Neuronal stem cell (in vitro differentiated cells): Measurements from ENCODE around the gene LATS1.
A peak's percentile ranks its signal among the peaks of the same experiment; 100 is the strongest.

Experiments
- DNase-seq: peaks from one replicate; pipeline ENCODE4 v3.0.0-alpha.2; 2013; ENCODE audit warnings: low spot score
- H2AFZ ChIP-seq: one replicate; pipeline ENCODE4 v1.6.1; 2013; ENCODE audit warnings: mild to moderate bottlenecking, low read length, inconsistent platforms
- H2AK5ac ChIP-seq: 2 replicates; pipeline ENCODE4 v1.6.1; 2013; ENCODE audit warnings: low read depth, mild to moderate bottlenecking, inconsistent platforms, low read length, moderate library complexity, mixed read lengths
- H2BK120ac ChIP-seq: 2 replicates; pipeline ENCODE4 v1.6.1; 2013; ENCODE audit warnings: low read depth, mild to moderate bottlenecking, inconsistent platforms, low read length, moderate library complexity, mixed read lengths
- H2BK12ac ChIP-seq: one replicate; pipeline ENCODE4 v1.6.1; 2013; ENCODE audit warnings: low read length, inconsistent platforms
- H2BK15ac ChIP-seq: 2 replicates; pipeline ENCODE4 v1.6.1; 2013; ENCODE audit warnings: mild to moderate bottlenecking, low read length, inconsistent platforms, mixed read lengths
- H2BK5ac ChIP-seq: one replicate; pipeline ENCODE4 v1.6.1; 2013; ENCODE audit warnings: inconsistent platforms, mild to moderate bottlenecking, low read length, moderate library complexity
- H3K14ac ChIP-seq: one replicate; pipeline ENCODE4 v1.6.1; 2013; ENCODE audit warnings: low read length, inconsistent platforms
- H3K18ac ChIP-seq: 2 replicates; pipeline ENCODE4 v1.6.1; 2013; ENCODE audit warnings: low read length, inconsistent platforms
- H3K23ac ChIP-seq: 2 replicates; pipeline ENCODE4 v1.6.1; 2013; ENCODE audit warnings: low read depth, mild to moderate bottlenecking, mixed read lengths, low read length, inconsistent platforms; ENCODE audit not compliant: poor library complexity
- H3K27ac ChIP-seq: replicated peaks from 3 replicates; pipeline ENCODE4 v1.5.1; 2013; ENCODE audit warnings: low read length, inconsistent platforms
- H3K27me3 ChIP-seq, 3 experiments: 2 replicates each; pipeline ENCODE4 v1.6.1; 2013; ENCODE audit warnings: low read length in 3 of 3, mild to moderate bottlenecking in 2 of 3, inconsistent platforms in 1 of 3, low read depth in 1 of 3, mixed read lengths in 1 of 3, moderate library complexity in 1 of 3; ENCODE audit not compliant: control insufficient read depth in 3 of 3, insufficient read depth in 3 of 3
- H3K36me3 ChIP-seq, 2 donors: replicated peaks in 1 of 2; 2 replicates each; pipeline ENCODE4 v1.6.1; 2013; ENCODE audit warnings: low read length in 2 of 2; ENCODE audit not compliant: control insufficient read depth in 2 of 2, insufficient read depth in 2 of 2
- H3K4ac ChIP-seq: 2 replicates; pipeline ENCODE4 v1.6.1; 2013; ENCODE audit warnings: inconsistent platforms, mild to moderate bottlenecking, low read length, moderate library complexity
- H3K4me1 ChIP-seq, 2 donors: 1 replicate in 1 of 2; 2 replicates in 1 of 2; pipeline ENCODE4 v1.6.1; 2013; ENCODE audit warnings: low read length in 2 of 2, low read depth in 1 of 2; ENCODE audit not compliant: control insufficient read depth in 2 of 2, insufficient read depth in 1 of 2
- H3K4me2 ChIP-seq: one replicate; pipeline ENCODE4 v1.6.1; 2013; ENCODE audit warnings: mild to moderate bottlenecking, low read length, inconsistent platforms; ENCODE audit not compliant: insufficient read depth, poor library complexity, severe bottlenecking
- H3K4me3 ChIP-seq, 2 donors: 2 replicates each; pipeline ENCODE4 v1.5.1; 2013; ENCODE audit warnings: low read length in 2 of 2, mild to moderate bottlenecking in 2 of 2, inconsistent platforms in 1 of 2, moderate library complexity in 1 of 2
- H3K79me1 ChIP-seq: one replicate; pipeline ENCODE4 v1.6.1; 2013; ENCODE audit warnings: low read depth, mild to moderate bottlenecking, inconsistent platforms, low read length, moderate library complexity
- H3K9ac ChIP-seq: one replicate; pipeline ENCODE4 v1.6.1; 2013; ENCODE audit warnings: mild to moderate bottlenecking, low read depth, low read length, inconsistent platforms; ENCODE audit not compliant: poor library complexity
- H3K9me3 ChIP-seq, 2 donors: replicated peaks in 1 of 2; 2 replicates each; pipeline versions ENCODE3 to v1.6.1; 2013; ENCODE audit warnings: low read length in 2 of 2, mild to moderate bottlenecking in 2 of 2, inconsistent platforms in 1 of 2, low read depth in 1 of 2, mixed read lengths in 1 of 2, moderate library complexity in 1 of 2; ENCODE audit not compliant: control insufficient read depth in 2 of 2, insufficient read depth in 1 of 2
- H4K8ac ChIP-seq: one replicate; pipeline ENCODE4 v1.6.1; 2013; ENCODE audit warnings: low read depth, mild to moderate bottlenecking, inconsistent platforms, low read length, moderate library complexity
- H4K91ac ChIP-seq: one replicate; pipeline ENCODE4 v1.6.1; 2013; ENCODE audit warnings: low read length, low read depth, mild to moderate bottlenecking, inconsistent platforms; ENCODE audit not compliant: poor library complexity
- WGBS, 2 donors: extraction: QIAGEN DNeasy Blood & Tissue Kit; methylation state at CpG; one replicate each; pipeline ENCODE4 v1.1.7; 2013; ENCODE audit warnings: missing lambda C conversion rate in 2 of 2, mixed read lengths in 1 of 2; ENCODE audit not compliant: insufficient read length in 2 of 2, insufficient replicate concordance in 1 of 2; ENCODE audit errors: extremely low coverage in 2 of 2; 5-methylcytosine and 5-hydroxymethylcytosine counted together

The LATS1 gene

DNA sequence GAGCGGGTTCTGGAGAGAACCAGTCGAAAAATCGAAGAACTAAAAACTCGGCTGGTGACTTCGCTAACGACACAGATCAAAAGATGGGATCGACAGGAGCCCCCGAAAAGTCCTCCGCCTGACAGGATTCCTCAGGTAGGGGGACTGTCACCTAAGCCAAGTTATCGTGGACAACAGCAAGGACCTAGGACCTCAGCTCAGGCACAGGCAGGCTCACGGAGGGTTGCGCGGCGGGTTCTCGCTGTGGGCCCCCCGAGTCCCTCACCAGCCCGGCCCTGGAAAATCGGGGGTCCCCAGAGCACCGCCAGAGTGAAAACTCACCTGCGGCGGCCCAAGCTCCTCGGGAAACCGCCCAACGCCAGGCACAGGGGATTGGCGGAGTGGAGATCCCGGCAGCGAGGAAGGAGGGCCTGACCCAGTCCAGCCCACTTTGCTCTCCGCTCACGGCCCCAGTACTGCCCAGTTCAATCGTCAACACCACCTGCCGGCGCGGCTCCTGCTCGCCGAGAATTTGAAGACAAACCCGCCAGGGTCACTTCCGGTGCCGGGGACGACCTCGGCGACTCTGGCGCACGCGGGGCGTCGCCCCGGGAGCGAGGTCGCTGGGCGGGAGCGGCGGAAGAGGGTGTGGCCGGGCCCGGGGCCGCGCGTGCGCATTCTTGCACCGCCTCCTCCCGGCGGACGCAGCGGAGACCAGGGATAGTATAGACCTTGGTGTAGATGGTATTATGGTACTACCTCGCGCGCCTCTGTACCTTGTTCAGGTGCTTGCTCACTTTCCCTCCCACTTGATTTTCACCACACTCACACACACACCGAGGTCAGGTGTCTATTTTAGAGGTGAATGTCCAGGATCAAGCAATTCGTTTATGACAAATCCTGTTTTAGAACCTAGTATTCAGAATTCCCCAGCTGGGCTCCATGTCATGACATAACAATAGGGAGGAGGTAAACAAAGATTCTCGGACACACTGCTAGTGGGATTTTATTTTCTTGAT is 69.5 kb downstream of the LATS1 start, which contains the start of gene KATNA1:
Gene KATNA1, minus strand, starts transcription at position 567 of the 998 bp plus-strand sequence. CDS start 10,167 bp downstream, outside the sequence.
- peak within 1 kb of the TSS; percentile 60 for H3K27ac ChIP-seq
- no peak within 1 kb of the TSS for H3K4ac ChIP-seq
- H2BK12ac ChIP-seq = no peak within 1 kb of the TSS
- peak within 1 kb of the TSS; percentile 92 for H3K23ac ChIP-seq
- peak within 1 kb of the TSS; percentile 85 to 87 for H3K4me3 ChIP-seq
- H4K91ac ChIP-seq = no peak within 1 kb of the TSS
- peaks cover 0 to 5% of the 10 kb centered on the region in 2 donors for H3K4me1 ChIP-seq
- no peaks in the 10 kb centered on the region for H3K9me3 ChIP-seq
- WGBS, 2 donors = no CpG with 5 or more reads among the region's 69 CpGs
- DNase-seq = peak; percentile 78
- no peaks in the 10 kb centered on the region for H3K27me3 ChIP-seq
- H2AK5ac ChIP-seq = no peak within 1 kb of the TSS
- no peak within 1 kb of the TSS for H4K8ac ChIP-seq
- H2BK5ac ChIP-seq = no peak within 1 kb of the TSS
- no peak within 1 kb of the TSS for H2BK120ac ChIP-seq
- peak within 1 kb of the TSS; percentile 84 for H3K18ac ChIP-seq
- no peaks in the 10 kb centered on the region for H3K36me3 ChIP-seq
- H3K14ac ChIP-seq = no peak within 1 kb of the TSS
- peak within 1 kb of the TSS; percentile 88 for H3K4me2 ChIP-seq
- no peak within 1 kb of the TSS for H2BK15ac ChIP-seq
- H2AFZ ChIP-seq = peak within 1 kb of the TSS; percentile 90
- H3K9ac ChIP-seq = peak within 1 kb of the TSS; percentile 71
- H3K79me1 ChIP-seq = peaks cover 2% of the 10 kb centered on the region

GRCh38 chr6:149646599-149646998 is 71.3 kb downstream of the LATS1 start:
- Histone ChIP-seq H3K4me3 (peak overlapping the region in 1 of 2 donors; percentile 87), H3K4me2 (no peak overlapping the region)

GRCh38 chr6:149642829-149643580 is 74.9 kb downstream of the LATS1 start:
- H3K4ac ChIP-seq = no peak overlapping the region
- H3K79me1 ChIP-seq = peaks cover 2% of the 10 kb centered on the region
- peaks cover 0 to 3% of the 10 kb centered on the region in 2 donors for H3K36me3 ChIP-seq
- no peak overlapping the region for H3K27ac ChIP-seq
- no peak overlapping the region for H4K8ac ChIP-seq
- no peak overlapping the region for H3K9ac ChIP-seq
- no peak overlapping the region for H2BK120ac ChIP-seq
- no peak overlapping the region for H3K14ac ChIP-seq
- no peak overlapping the region for H2BK5ac ChIP-seq
- no peaks in the 10 kb centered on the region for H3K9me3 ChIP-seq
- no peak overlapping the region for H3K4me2 ChIP-seq
- H3K4me1 ChIP-seq = peaks cover 0 to 5% of the 10 kb centered on the region in 2 donors
- H2BK15ac ChIP-seq = no peak overlapping the region
- DNase-seq = no peak
- WGBS, 2 donors = no CpG with 5 or more reads among the region's 1 CpG
- H3K23ac ChIP-seq = no peak overlapping the region
- no peak overlapping the region for H2BK12ac ChIP-seq
- H3K4me3 ChIP-seq = no peak overlapping the region
- no peak overlapping the region for H2AK5ac ChIP-seq
- no peaks in the 10 kb centered on the region for H3K27me3 ChIP-seq
- no peak overlapping the region for H4K91ac ChIP-seq
- no peak overlapping the region for H2AFZ ChIP-seq
- H3K18ac ChIP-seq = no peak overlapping the region

More at GRCh38 chr6:149646599-149646998, 71.3 kb downstream of the LATS1 start:
- Histone ChIP-seq H3K9ac (no peak overlapping the region), H2AK5ac (no peak overlapping the region), H2BK12ac (no peak overlapping the region), H2BK5ac (no peak overlapping the region), H2AFZ (peak overlapping the region; percentile 90), H3K4ac (no peak overlapping the region), H4K91ac (no peak overlapping the region), H3K4me1 (peaks cover 0 to 5% of the 10 kb centered on the region in 2 donors), H2BK15ac (no peak overlapping the region), H3K14ac (no peak overlapping the region), H3K36me3 (no peaks in the 10 kb centered on the region), H2BK120ac (no peak overlapping the region), H3K79me1 (peaks cover 2% of the 10 kb centered on the region), H3K23ac (no peak overlapping the region), H3K18ac (no peak overlapping the region), H3K9me3 (no peaks in the 10 kb centered on the region), H3K27me3 (no peaks in the 10 kb centered on the region), H4K8ac (no peak overlapping the region), H3K27ac (no peak overlapping the region)
- DNase-seq = no peak
- no CpG with 5 or more reads among the region's 3 CpGs for WGBS, 2 donors
